AG04449 (cell line): ENCODE results near the gene EHD2.
A peak's percentile ranks its signal among the peaks of the same experiment; 100 is the strongest.
"Not testable (repeated sequence)": the region's sequence is repeated elsewhere in the genome, so short reads cannot be mapped to it uniquely, and the experiment has no call there.

Experiments
- CTCF ChIA-PET: fragments of 350-600 bp; formaldehyde crosslinking; extraction: SDS; loops from one replicate; lab custom pipeline; 2021; ENCODE audit warnings: antibody characterized with exemption; lab: Yijun Ruan, JAX
- POLR2A ChIA-PET: fragments of 400-600, 350-600 bp; formaldehyde crosslinking; extraction: SDS; loops from one replicate; lab custom pipeline; 2020; ENCODE audit warnings: antibody characterized with exemption, inconsistent platforms; lab: Yijun Ruan, JAX
- DNase-seq: peaks from one replicate; pipeline ENCODE4 v3.0.0-alpha.2; 2010; ENCODE audit warnings: low read depth, low spot score
- H3K4me3 ChIP-seq: 2 replicates; pipeline ENCODE4 v1.5.1; 2011; ENCODE audit warnings: low read depth, mild to moderate bottlenecking, control low read depth, low read length
- CTCF ChIP-seq: IDR thresholded peaks from one replicate; pipeline ENCODE4 v1.5.1; 2011; ENCODE audit warnings: mild to moderate bottlenecking, moderate library complexity, low read length, control low read depth, inconsistent platforms; ENCODE audit not compliant: insufficient read depth; ENCODE audit errors: missing control alignments

The EHD2 gene

GRCh38 chr19:47766670-47767069 is 53.4 kb downstream of the EHD2 start:
- DNase-seq, result no peak
- ChIA-PET CTCF (interaction anchor here (0.9 to 7.1 kb wide), 11 partner anchors 9 to 330 kb away, joined by 3 to 100 read pairs (median 15); partner anchors contain the start of genes EHD2 and SELENOW), POLR2A (no interaction called here)
- no peak overlapping the region for H3K4me3 ChIP-seq
- TF ChIP-seq CTCF, result no peak

GRCh38 chr19:47767349-47767748 is 54.1 kb downstream of the EHD2 start:
- H3K4me3 ChIP-seq, result no peak overlapping the region
- no peak for TF ChIP-seq CTCF
- ChIA-PET CTCF (interaction anchor here (0.9 to 7.1 kb wide), 9 partner anchors 8 to 331 kb away, joined by 4 to 100 read pairs (median 20); partner anchors contain the start of genes EHD2 and SELENOW), POLR2A (no interaction called here)
- DNase-seq, result no peak

GRCh38 chr19:47768604-47769003 is 55.4 kb downstream of the EHD2 start:
- DNase-seq, result no peak
- POLR2A ChIA-PET, result interaction anchor here (0.6 kb wide), 1 partner anchor 26 kb away, joined by 3 read pairs; no protein-coding TSS in a partner anchor
- peak; percentile 10 for TF ChIP-seq CTCF
- CTCF ChIA-PET, result interaction anchor here (3.8 to 7.1 kb wide), 4 partner anchors 11 to 61 kb away, joined by 14 to 100 read pairs (median 60); partner anchors contain the start of genes EHD2 and SELENOW
- H3K4me3 ChIP-seq, result no peak overlapping the region

GRCh38 chr19:47769534-47769933 is 56.3 kb downstream of the EHD2 start:
- POLR2A ChIA-PET, result interaction anchor here (0.6 kb wide), 1 partner anchor 26 kb away, joined by 3 read pairs; no protein-coding TSS in a partner anchor
- CTCF ChIA-PET, result no interaction called here
- DNase-seq, result no peak
- TF ChIP-seq CTCF, result no peak
- no peak overlapping the region for H3K4me3 ChIP-seq

- DNase-seq, H3K4me3 ChIP-seq, POLR2A ChIA-PET: not testable (repeated sequence)
- CTCF ChIA-PET, result interaction anchor here (0.9 kb wide), 1 partner anchor 10 kb away, joined by 3 read pairs; no protein-coding TSS in a partner anchor
Observed at GRCh38 chr19:47771291-47771690, 58.1 kb downstream of the EHD2 start.

- no peak overlapping the region for H3K4me3 ChIP-seq
- no peak for DNase-seq
- ChIA-PET POLR2A (no interaction called here), CTCF (interaction anchor here (1.1 to 9.6 kb wide), 3 partner anchors 10 to 64 kb away, joined by 3 to 63 read pairs (median 12); no protein-coding TSS in a partner anchor)
- TF ChIP-seq CTCF, result no peak
Observed at GRCh38 chr19:47776568-47776967, 63.3 kb downstream of the EHD2 start.

- POLR2A ChIA-PET, result interaction anchor here (0.6 to 1.0 kb wide), 3 partner anchors 12 to 337 kb away, joined by 3 to 4 read pairs (median 3); no protein-coding TSS in a partner anchor
- DNase-seq, result not testable (repeated sequence)
- CTCF ChIA-PET, result interaction anchor here (2.8 to 9.6 kb wide), 2 partner anchors 11 to 13 kb away, joined by 12 to 63 read pairs; no protein-coding TSS in a partner anchor
- peak overlapping the region; percentile 96 for H3K4me3 ChIP-seq
Observed at GRCh38 chr19:47777245-47778048, 64.2 kb downstream of the EHD2 start.
